ENCODE measurements around the gene SMYD2. TPM values are rescaled to one million over a fixed set of nuclear protein-coding genes. Genes with fewer than 3 reads are reported as not detected.

The SMYD2 gene
- total and polyA plus RNA-seq, 2 of the 8 experiments (the other 6 are each of a cell fraction or from before 2014, with no cell fraction given), result 3.0 to 5.2 TPM

DNA sequence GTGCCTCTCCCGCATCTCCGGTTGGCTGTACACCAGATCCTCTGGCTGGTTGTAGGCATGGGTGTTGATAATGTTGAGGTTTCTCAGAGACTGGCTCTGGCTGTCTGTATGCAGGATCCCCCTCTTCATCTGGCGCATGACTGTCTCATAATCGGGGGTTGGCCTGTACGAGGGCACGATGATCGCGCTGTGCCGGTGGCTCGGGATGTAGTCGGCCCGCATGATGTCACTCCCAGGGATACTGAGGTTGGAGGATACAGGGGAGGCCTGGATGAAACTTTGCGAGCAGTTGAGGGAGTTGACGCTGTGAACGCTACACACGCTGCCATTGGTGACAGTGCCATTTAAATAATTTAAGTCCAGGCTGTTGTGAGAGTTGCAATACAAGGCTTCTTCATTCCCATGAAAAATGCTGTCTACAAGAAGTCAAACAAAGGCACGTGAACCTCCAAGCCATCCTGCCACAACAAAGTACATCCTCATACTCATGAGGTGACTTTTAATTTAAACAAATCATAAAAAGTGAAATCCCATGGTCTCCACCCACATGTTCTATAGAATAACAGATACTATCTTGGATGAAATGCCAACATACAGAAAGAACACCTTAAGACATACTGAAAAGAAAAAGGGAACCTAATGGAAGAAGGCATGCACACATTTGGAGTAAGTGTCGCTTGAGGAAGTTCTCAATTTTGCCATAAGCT is 103.6 kb downstream of the SMYD2 start:
- H3K79me2 ChIP-seq (ENCODE audit: control insufficient read depth in 1 of 2, insufficient read depth in 2 of 2, low read length in 2 of 2), result no peaks in the 10 kb centered on the region; a peak in 1 of 4 replicates
- H4K20me1 ChIP-seq (replicated peaks in 1 of 2; ENCODE audit: control insufficient read depth in 1 of 2, insufficient read depth in 2 of 2, low read length in 2 of 2), result no peaks in the 10 kb centered on the region
- H4K5ac ChIP-seq (ENCODE audit: insufficient read length, low read depth, low read length), result no peak overlapping the region
- no peak for DNase-seq (ENCODE audit: low read depth in 1 of 2, low spot score in 2 of 2)
- no peak overlapping the region for H3K4ac ChIP-seq (replicated peaks; ENCODE audit: insufficient read length, low read depth, low read length)
- H3K14ac ChIP-seq (ENCODE audit: insufficient read length), result no peak overlapping the region
- H3K9me3 ChIP-seq (ENCODE audit: insufficient read depth in 2 of 2, low read depth in 1 of 2, low read length in 1 of 2), result no peaks in the 10 kb centered on the region
- no peaks in the 10 kb centered on the region; the same call in 1 of the 2 replicates for H3K79me1 ChIP-seq (ENCODE audit: low read depth, low read length)
- H3K23ac ChIP-seq (ENCODE audit: insufficient read length), result no peak overlapping the region
- no peak overlapping the region for H2BK20ac ChIP-seq (ENCODE audit: low read length)
- ChIA-PET POLR2A (ENCODE audit: partially characterized antibody) (interaction anchor here (0.6 kb wide), 1 partner anchor 51 kb away, joined by 3 read pairs; no protein-coding TSS in a partner anchor), CTCF (ENCODE audit: partially characterized antibody) (interaction anchor here (0.8 to 0.9 kb wide), 2 partner anchors 52 to 200 kb away, joined by 3 read pairs; no protein-coding TSS in a partner anchor)
- no peak overlapping the region for H3K4me2 ChIP-seq (ENCODE audit: insufficient read depth in 1 of 2, low read depth in 2 of 2, low read length in 2 of 2)
- H3K23me2 ChIP-seq (ENCODE audit: low read depth, low read length), result no peaks in the 10 kb centered on the region
- H3K18ac ChIP-seq (ENCODE audit: extremely low read depth, low read length), result no peak overlapping the region
- peaks cover 0 to 8% (median 3%) of the 10 kb centered on the region in 4 experiments; a peak in 2 of 7 replicates for H3K4me1 ChIP-seq (replicated peaks in 1 of 4; ENCODE audit: control insufficient read depth in 3 of 4, insufficient read depth in 4 of 4, low read length in 3 of 4)
- H2BK120ac ChIP-seq (replicated peaks; ENCODE audit: low read depth, low read length), result no peak overlapping the region
- H4K91ac ChIP-seq (replicated peaks; ENCODE audit: insufficient read length, low read length), result no peak overlapping the region
- no peak overlapping the region for H2BK12ac ChIP-seq (ENCODE audit: low read depth, low read length)
- FAIRE-seq, result no peak
- H2AFZ ChIP-seq (ENCODE audit: low read length), result no peak overlapping the region
- no peaks in the 10 kb centered on the region for H3K27me3 ChIP-seq (replicated peaks in 1 of 4; ENCODE audit: control insufficient read depth in 3 of 4, extremely low read depth in 1 of 4, insufficient read depth in 3 of 4, low read length in 3 of 4)
- peaks cover 14 to 38% (median 21%) of the 10 kb centered on the region in 4 experiments for H3K36me3 ChIP-seq (ENCODE audit: control insufficient read depth in 2 of 4, insufficient read depth in 4 of 4, low read length in 3 of 4)
- H3K56ac ChIP-seq (replicated peaks; ENCODE audit: insufficient read length, low read depth, low read length), result no peak overlapping the region
- 95% methylated on average over 18 of the region's 18 CpGs; no CpG with 5 or more reads in 1 of the 2 experiments for WGBS, 2 experiments (ENCODE audit: extremely low coverage in 1 of 2, insufficient coverage in 1 of 2, insufficient read length in 1 of 2, insufficient replicate concordance in 2 of 2, low coverage in 1 of 2, low lambda C conversion rate in 2 of 2, missing lambda C conversion rate in 1 of 2)
- H2AK5ac ChIP-seq (ENCODE audit: low read depth, low read length), result no peak overlapping the region
- H3K9ac ChIP-seq (replicated peaks in 1 of 4; ENCODE audit: extremely low read depth in 1 of 4, low read depth in 3 of 4, low read length in 3 of 4), result no peak overlapping the region
- H3K27ac ChIP-seq (ENCODE audit: low read depth, low read length), result no peak overlapping the region
- no peak overlapping the region for H4K8ac ChIP-seq (ENCODE audit: extremely low read depth, insufficient read depth, low read length)
- no peak overlapping the region for H2BK15ac ChIP-seq (ENCODE audit: low read length)
- no peak overlapping the region for H3K4me3 ChIP-seq (ENCODE audit: extremely low read depth in 1 of 4, insufficient read depth in 2 of 4, low read depth in 3 of 4, low read length in 4 of 4)
- H2BK5ac ChIP-seq (ENCODE audit: low read depth, low read length), result no peak overlapping the region; the same call in 1 of the 2 replicates
- no peak for TF ChIP-seq POU5F1 (IDR thresholded peaks at IDR 0.05; ENCODE audit: low read depth, low read length)
- no peak for TF ChIP-seq CTCF (IDR thresholded peaks at IDR 0.05; ENCODE audit: control extremely low read depth in 1 of 3, insufficient read depth in 1 of 3, low read depth in 1 of 3, low read length in 3 of 3)
- TF ChIP-seq CTBP2 (IDR thresholded peaks at IDR 0.05; ENCODE audit: borderline replicate concordance, insufficient read depth, insufficient read length, low read length), result no peak
- no peak for TF ChIP-seq KDM4A (IDR thresholded peaks at IDR 0.05; ENCODE audit: low read depth, low read length, severe bottlenecking)
- no peak for TF ChIP-seq BACH1 (IDR thresholded peaks at IDR 0.05; ENCODE audit: low read length)
- no peak for TF ChIP-seq SIX5 (IDR thresholded peaks at IDR 0.05; ENCODE audit: low read depth, low read length)
- no peak for TF ChIP-seq SRF (IDR thresholded peaks at IDR 0.05; ENCODE audit: low read depth, low read length)
- no peak for TF ChIP-seq BRCA1 (IDR thresholded peaks at IDR 0.05; ENCODE audit: low read depth, low read length)
- no peak for TF ChIP-seq RFX5 (IDR thresholded peaks at IDR 0.05; ENCODE audit: borderline replicate concordance, low read depth, low read length)
- no peak for TF ChIP-seq GTF2F1 (IDR thresholded peaks at IDR 0.05; ENCODE audit: borderline replicate concordance, low read depth, low read length)

All from H1 (cell line).